A549 (cell line): ENCODE data around the gene ADAP1. TPM values are rescaled to one million over a fixed set of nuclear protein-coding genes. Genes with fewer than 3 reads are reported as not detected.

Experiments used
- ATAC-seq, 2 experiments: fragments of 200-7000 bp in 1 of 2; fragments of >200 bp in 1 of 2; cut with Nextera tagmentation in 1 of 2; cut with Tn5 transposase in 1 of 2; 3 replicates each; pipeline versions ENCODE4 v1.8.0 to v1.9.1; 2018 to 2020; ENCODE audit warnings: mild to moderate bottlenecking in 1 of 2, moderate library complexity in 1 of 2
- CTCF ChIA-PET: fragments of 300-600 bp; sonication (Branson Sonifier 250); formaldehyde crosslinking; extraction: SDS; loops from one replicate; lab custom pipeline; 2021; ENCODE audit warnings: antibody characterized with exemption, inconsistent platforms; lab: Yijun Ruan, JAX
- POLR2A ChIA-PET: fragments of 350-600 bp; formaldehyde crosslinking; extraction: SDS; loops from one replicate; lab custom pipeline; 2021; ENCODE audit warnings: antibody characterized with exemption, inconsistent platforms; lab: Yijun Ruan, JAX
- DNase-seq, 2 experiments: peaks; one replicate each; pipeline versions ENCODE4 v3.0.0 to v3.0.0-alpha.2; 2011 to 2016; ENCODE audit warnings: low read depth in 1 of 2, low spot score in 1 of 2
- FAIRE-seq: peaks from 2 replicates; lab custom pipeline; 2011; peaks lifted over from hg19 to GRCh38; lab: Jason Lieb, UNC
- H3K27ac ChIP-seq, 2 experiments: fragments of >200 bp; sonication (Bioruptor Twin); formaldehyde crosslinking; 3 replicates each; pipeline ENCODE4 v1.5.1; 2016 to 2017
- H3K4me1 ChIP-seq: fragments of >200 bp; sonication (Bioruptor Twin); formaldehyde crosslinking; 3 replicates; pipeline ENCODE4 v1.6.1; 2016
- H3K4me2 ChIP-seq: fragments of >200 bp; sonication (Bioruptor Twin); formaldehyde crosslinking; 3 replicates; pipeline ENCODE4 v1.6.1; 2016
- H3K4me3 ChIP-seq: fragments of >200 bp; sonication (Bioruptor Twin); formaldehyde crosslinking; 3 replicates; pipeline ENCODE4 v1.5.1; 2016
- H3K9me3 ChIP-seq: fragments of >200 bp; sonication (Bioruptor Twin); formaldehyde crosslinking; 3 replicates; pipeline ENCODE4 v1.6.1; 2016
- BHLHE40 ChIP-seq: IDR thresholded peaks from 2 replicates; pipeline ENCODE4 v1.6.1; 2012; ENCODE audit warnings: low read depth, low read length, inconsistent platforms
- CTCF ChIP-seq: fragments of >200 bp; sonication (Bioruptor Twin); formaldehyde crosslinking; IDR thresholded peaks from 3 replicates; pipeline ENCODE4 v1.5.1; 2016
- ELK1 ChIP-seq: fragments of 150-350 bp; IDR thresholded peaks from 2 replicates; pipeline ENCODE4 v1.6.1; 2014; ENCODE audit warnings: low read depth, mild to moderate bottlenecking, low read length
- HDAC2 ChIP-seq: fragments of 200-600 bp; sonication (generic); IDR thresholded peaks from 2 replicates; pipeline ENCODE4 v1.6.1; 2016
- HEYL ChIP-seq: fragments of 250-450 bp; sonication (Bioruptor Pico); IDR thresholded peaks from 2 replicates; pipeline ENCODE4 v1.8.0; 2021; ENCODE audit warnings: mild to moderate bottlenecking, moderate library complexity
- HOXA7 ChIP-seq: fragments of 250-450 bp; sonication (Bioruptor Pico); IDR thresholded peaks from 2 replicates; pipeline ENCODE4 v1.5.0; 2020; ENCODE audit warnings: mild to moderate bottlenecking, moderate library complexity
- JUN ChIP-seq, 2 experiments: fragments of >200 bp; sonication (Bioruptor Twin); formaldehyde crosslinking; IDR thresholded peaks; 2 replicates in 1 of 2; 3 replicates in 1 of 2; pipeline ENCODE4 v1.6.1; 2016 to 2017
- JUNB ChIP-seq: fragments of >200 bp; sonication (Bioruptor Twin); formaldehyde crosslinking; IDR thresholded peaks from 2 replicates; pipeline ENCODE4 v1.6.1; 2016
- MYC ChIP-seq: IDR thresholded peaks from 2 replicates; pipeline ENCODE4 v1.6.1; 2012; ENCODE audit warnings: mild to moderate bottlenecking, inconsistent platforms, low read length, improper control_type of control experiment, borderline replicate concordance
- NPAS2 ChIP-seq: fragments of 250-450 bp; sonication (Bioruptor Pico); IDR thresholded peaks from 2 replicates; pipeline ENCODE4 v1.8.0; 2022; ENCODE audit warnings: mild to moderate bottlenecking, moderate library complexity, borderline replicate concordance
- POLR2A ChIP-seq: IDR thresholded peaks from 2 replicates; pipeline ENCODE4 v1.6.1; 2012; ENCODE audit warnings: mild to moderate bottlenecking, low read length
- REST ChIP-seq: fragments of 200-600 bp; sonication (generic); IDR thresholded peaks from 2 replicates; pipeline ENCODE4 v1.6.1; 2016; ENCODE audit warnings: antibody characterized with exemption, mild to moderate bottlenecking, moderate library complexity
- RFX5 ChIP-seq: fragments of 450-650 bp; IDR thresholded peaks from 2 replicates; pipeline ENCODE4 v1.7.1; 2014; ENCODE audit warnings: antibody characterized with exemption, mild to moderate bottlenecking, moderate library complexity
- RNF2 ChIP-seq: fragments of 200-600 bp; sonication (generic); IDR thresholded peaks from 2 replicates; pipeline ENCODE4 v1.6.1; 2016; ENCODE audit warnings: low read depth, mild to moderate bottlenecking, antibody characterized with exemption, moderate library complexity, borderline replicate concordance
- SREBF2 ChIP-seq: fragments of 450-650 bp; IDR thresholded peaks from 2 replicates; pipeline ENCODE4 v1.6.1; 2014; ENCODE audit warnings: mild to moderate bottlenecking, moderate library complexity
- TFCP2L1 ChIP-seq: fragments of 250-450 bp; sonication (Bioruptor Pico); IDR thresholded peaks from 2 replicates; pipeline ENCODE4 v1.5.0; 2021; ENCODE audit warnings: mild to moderate bottlenecking
- TP53 ChIP-seq: fragments of 250-450 bp; sonication (Bioruptor Pico); IDR thresholded peaks from 2 replicates; pipeline ENCODE4 v1.5.0; 2021; ENCODE audit warnings: mild to moderate bottlenecking, moderate library complexity
- USF2 ChIP-seq: fragments of 450-650 bp; IDR thresholded peaks from 2 replicates; pipeline ENCODE4 v1.6.1; 2014; ENCODE audit warnings: antibody characterized with exemption
- ZFP36 ChIP-seq: fragments of 450-650 bp; IDR thresholded peaks from 2 replicates; pipeline ENCODE4 v1.6.1; 2014; ENCODE audit warnings: borderline replicate concordance; ENCODE audit not compliant: partially characterized antibody
- ZNF302 ChIP-seq: fragments of 250-450 bp; sonication (Bioruptor Pico); IDR thresholded peaks from 2 replicates; pipeline ENCODE4 v1.9.0; 2021; ENCODE audit warnings: inconsistent platforms, mild to moderate bottlenecking, moderate library complexity
- ZSCAN20 ChIP-seq: fragments of 250-450 bp; sonication (Bioruptor Pico); IDR thresholded peaks from 2 replicates; pipeline ENCODE4 v1.8.0; 2022; ENCODE audit warnings: mild to moderate bottlenecking, moderate library complexity
- WGBS: methylation state at CpG from one replicate; pipeline ENCODE4 v1.1.6; 2017; ENCODE audit errors: missing lambda C conversion rate; 5-methylcytosine and 5-hydroxymethylcytosine counted together
- polyA plus RNA-seq, 4 experiments: library from polyadenylated mRNA; depleted of rRNA in 3 of 4; stranded (reverse); fragments of >200 nt; fragmentation: RNase III in 1 of 4; extraction: RNeasy Plus Mini Kit Qiagen cat#74134 plus additional on column Dnase treatment in 1 of 4; gene quantifications; 2 replicates in 3 of 4; 3 replicates in 1 of 4; pipeline ENCODE4 v1.2.3, GENCODE V29; 2011 to 2017
- TF ChIP-seq, protein P1 (sequence below): IDR thresholded peaks from 2 replicates; pipeline ENCODE4 v1.6.1; 2012
- TF ChIP-seq, protein P2 (sequence below): IDR thresholded peaks from 2 replicates; pipeline ENCODE4 v1.6.1; 2012

Gene ADAP1
- polyA plus RNA-seq, 2 of the 4 experiments (the other 2 are of a cell fraction), result 1.7 to 2.5 TPM

GRCh38 chr7:849781-850180 lies 104.7 kb downstream of the ADAP1 start:
- POLR2A ChIA-PET, result no interaction called here
- TF ChIP-seq HDAC2 (no peak), JUNB (no peak), MYC (no peak), ZFP36 (no peak), ZNF302 (CRISPR knock-in tag) (no peak), RFX5 (no peak), POLR2A (no peak), REST (no peak), TFCP2L1 (CRISPR knock-in tag) (no peak), SREBF2 (no peak), HEYL (no peak), TP53 (CRISPR knock-in tag) (no peak), ELK1 (no peak), NPAS2 (no peak), HOXA7 (CRISPR knock-in tag) (no peak), CTCF (no peak), ZSCAN20 (CRISPR knock-in tag) (no peak), JUN (IDR thresholded peaks at IDR 0.05) (no peak)
- TF ChIP-seq, protein P1, sequence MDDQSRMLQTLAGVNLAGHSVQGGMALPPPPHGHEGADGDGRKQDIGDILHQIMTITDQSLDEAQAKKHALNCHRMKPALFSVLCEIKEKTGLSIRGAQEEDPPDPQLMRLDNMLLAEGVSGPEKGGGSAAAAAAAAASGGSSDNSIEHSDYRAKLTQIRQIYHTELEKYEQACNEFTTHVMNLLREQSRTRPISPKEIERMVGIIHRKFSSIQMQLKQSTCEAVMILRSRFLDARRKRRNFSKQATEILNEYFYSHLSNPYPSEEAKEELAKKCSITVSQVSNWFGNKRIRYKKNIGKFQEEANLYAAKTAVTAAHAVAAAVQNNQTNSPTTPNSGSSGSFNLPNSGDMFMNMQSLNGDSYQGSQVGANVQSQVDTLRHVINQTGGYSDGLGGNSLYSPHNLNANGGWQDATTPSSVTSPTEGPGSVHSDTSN, result no peak
- TF ChIP-seq, protein P2, sequence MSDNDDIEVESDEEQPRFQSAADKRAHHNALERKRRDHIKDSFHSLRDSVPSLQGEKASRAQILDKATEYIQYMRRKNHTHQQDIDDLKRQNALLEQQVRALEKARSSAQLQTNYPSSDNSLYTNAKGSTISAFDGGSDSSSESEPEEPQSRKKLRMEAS, result no peak
- TF ChIP-seq, all 56 proteins: peak for 0
- CTCF ChIA-PET, result interaction anchor here (1.0 kb wide), 1 partner anchor 23 kb away, joined by 3 read pairs; no protein-coding TSS in a partner anchor
- Histone ChIP-seq H3K4me2 (no peak overlapping the region), H3K9me3 (no peaks in the 10 kb centered on the region), H3K4me1 (no peaks in the 10 kb centered on the region), H3K27ac (no peak overlapping the region), H3K4me3 (no peak overlapping the region)
- WGBS, result 93% methylated on average over 19 of the region's 19 CpGs
- FAIRE-seq (no peak), DNase-seq (no peak), ATAC-seq (no peak)

GRCh38 chr7:849145-849544 lies 105.3 kb downstream of the ADAP1 start:
- Histone ChIP-seq H3K4me2 (no peak overlapping the region), H3K9me3 (no peaks in the 10 kb centered on the region), H3K4me1 (no peaks in the 10 kb centered on the region), H3K4me3 (no peak overlapping the region), H3K27ac (no peak overlapping the region)
- TF ChIP-seq USF2, result no peak
- TF ChIP-seq RNF2, result no peak
- no peak for TF ChIP-seq BHLHE40
- TF ChIP-seq JUNB, result no peak
- no peak for TF ChIP-seq ELK1
- no peak for TF ChIP-seq HEYL
- WGBS, result 86% methylated on average over 14 of the region's 14 CpGs
- CTCF ChIA-PET, result interaction anchor here (1.0 to 1.7 kb wide), 3 partner anchors 10 to 24 kb away, joined by 3 to 5 read pairs (median 4); no protein-coding TSS in a partner anchor
- POLR2A ChIA-PET, result no interaction called here
- DNase-seq (no peak), ATAC-seq (no peak), FAIRE-seq (no peak)
